Endothelial cell of umbilical vein (primary cell): ENCODE data around the gene TNS1. TPM values are rescaled to one million over a fixed set of nuclear protein-coding genes. Genes with fewer than 3 reads are reported as not detected.

ENCODE experiments used
- BruUV-seq: library from RNA; stranded (reverse); fragments of 400-500 nt; replicated peaks from 2 replicates; lab custom pipeline; 2021; lab: Mats Ljungman, UMichigan
- CTCF ChIA-PET: fragments of 300-600, 350-600 bp; sonication (Branson Sonifier 250); formaldehyde crosslinking; loops from one replicate; lab custom pipeline; 2021; ENCODE audit warnings: antibody characterized with exemption, inconsistent platforms; lab: Charles Lee
- POLR2A ChIA-PET: fragments of 300-600, 350-600 bp; sonication (Branson Sonifier 250); formaldehyde crosslinking; loops from one replicate; lab custom pipeline; 2021; ENCODE audit warnings: antibody characterized with exemption, inconsistent platforms; lab: Charles Lee
- DNase-seq: peaks from one replicate; pipeline ENCODE4 v3.0.0-alpha.2; 2011; ENCODE audit warnings: low read depth, low spot score
- FAIRE-seq: peaks from 2 replicates; lab custom pipeline; 2011; peaks lifted over from hg19 to GRCh38; lab: Jason Lieb, UNC
- H2AFZ ChIP-seq: 2 replicates; pipeline ENCODE4 v1.6.0; 2012; ENCODE audit warnings: low read depth, low read length, control low read depth, inconsistent platforms
- H3K27ac ChIP-seq: 2 replicates; pipeline ENCODE4 v1.5.1; 2011; ENCODE audit warnings: low read depth, mild to moderate bottlenecking, control low read depth, low read length, moderate library complexity; ENCODE audit not compliant: insufficient read depth
- H3K27me3 ChIP-seq, 2 experiments: 2 replicates each; pipeline versions ENCODE4 v1.6.0 to v1.6.1; 2011; ENCODE audit warnings: low read length in 2 of 2, mixed read lengths in 1 of 2; ENCODE audit not compliant: control insufficient read depth in 2 of 2, insufficient read depth in 2 of 2
- H3K36me3 ChIP-seq, 2 experiments: 2 replicates in 1 of 2; 3 replicates in 1 of 2; pipeline ENCODE4 v1.5.1; 2011; ENCODE audit warnings: low read length in 2 of 2, mild to moderate bottlenecking in 1 of 2, moderate library complexity in 1 of 2; ENCODE audit not compliant: control insufficient read depth in 2 of 2, insufficient read depth in 2 of 2; ENCODE audit errors: extremely low read depth in 1 of 2
- H3K4me1 ChIP-seq: 3 replicates; pipeline ENCODE4 v1.5.1; 2011; ENCODE audit warnings: mild to moderate bottlenecking, low read length; ENCODE audit not compliant: control insufficient read depth, insufficient read depth; ENCODE audit errors: extremely low read depth
- H3K4me2 ChIP-seq: 2 replicates; pipeline ENCODE4 v1.6.1; 2011; ENCODE audit warnings: low read length, control low read depth, mixed read lengths; ENCODE audit not compliant: insufficient read depth
- H3K4me3 ChIP-seq, 3 experiments: fragments of 200-600 bp in 1 of 3; sonication (generic), shearing (Covaris generic) in 1 of 3; replicated peaks in 1 of 3; 2 replicates each; pipeline ENCODE4 v1.5.1; 2011 to 2016; ENCODE audit warnings: control low read depth in 3 of 3, low read length in 3 of 3, mild to moderate bottlenecking in 2 of 3, inconsistent platforms in 1 of 3, low read depth in 1 of 3, moderate library complexity in 1 of 3; ENCODE audit not compliant: insufficient read depth in 1 of 3
- H3K79me2 ChIP-seq: 2 replicates; pipeline ENCODE4 v1.6.0; 2012; ENCODE audit warnings: low read length, inconsistent platforms; ENCODE audit not compliant: control insufficient read depth, insufficient read depth
- H3K9ac ChIP-seq: replicated peaks from 2 replicates; pipeline ENCODE3; 2011; ENCODE audit warnings: low read length, control low read depth; ENCODE audit not compliant: insufficient read depth; ENCODE audit errors: extremely low read depth
- H3K9me1 ChIP-seq: replicated peaks from 3 replicates; pipeline ENCODE4 v1.6.0; 2011; ENCODE audit warnings: mild to moderate bottlenecking, low read length; ENCODE audit not compliant: control insufficient read depth, insufficient read depth; ENCODE audit errors: extremely low read depth
- H3K9me3 ChIP-seq: replicated peaks from 2 replicates; pipeline ENCODE4 v1.5.1; 2012; ENCODE audit warnings: low read length, inconsistent platforms; ENCODE audit not compliant: control insufficient read depth, insufficient read depth
- H4K20me1 ChIP-seq: replicated peaks from 2 replicates; pipeline ENCODE3; 2011; ENCODE audit warnings: mild to moderate bottlenecking, low read length; ENCODE audit not compliant: control insufficient read depth, insufficient read depth; ENCODE audit errors: extremely low read depth
- EZH2 ChIP-seq: IDR thresholded peaks from 2 replicates; pipeline ENCODE4 v1.6.1; 2012; ENCODE audit warnings: borderline replicate concordance, low read depth, mild to moderate bottlenecking, moderate library complexity, low read length, inconsistent platforms; ENCODE audit not compliant: severe bottlenecking
- FOS ChIP-seq: IDR thresholded peaks from 2 replicates; pipeline ENCODE4 v1.6.1; 2011; ENCODE audit warnings: mild to moderate bottlenecking, low read length, moderate library complexity, borderline replicate concordance; ENCODE audit not compliant: insufficient read depth
- GATA2 ChIP-seq: IDR thresholded peaks from 2 replicates; pipeline ENCODE4 v1.7.0; 2011; ENCODE audit warnings: low read depth, mild to moderate bottlenecking, moderate library complexity, mixed read lengths, low read length; ENCODE audit not compliant: insufficient read length, insufficient read depth
- JUN ChIP-seq: IDR thresholded peaks from 2 replicates; pipeline ENCODE4 v1.6.1; 2011; ENCODE audit warnings: borderline replicate concordance, low read depth; ENCODE audit not compliant: insufficient read length, insufficient read depth
- MYC ChIP-seq: IDR thresholded peaks from one replicate; pipeline ENCODE4 v1.6.1; 2011; ENCODE audit warnings: mild to moderate bottlenecking, low read depth, low read length
- POLR2A ChIP-seq: IDR thresholded peaks from 2 replicates; pipeline ENCODE4 v1.6.1; 2012; ENCODE audit warnings: low read depth, mild to moderate bottlenecking, control low read depth, low read length
- POLR2AphosphoS5 ChIP-seq: IDR thresholded peaks from 2 replicates; pipeline ENCODE4 v1.6.1; 2012; ENCODE audit warnings: low read depth, mild to moderate bottlenecking, control low read depth, low read length, moderate library complexity; ENCODE audit not compliant: insufficient read depth
- dilution Hi-C: fragments of 300-500 bp; cut with MboI; formaldehyde crosslinking; loops from one replicate; pipeline ENCODE4 v1.15.0; 2019; ENCODE audit warnings: low sequenced_read_pairs; ENCODE audit not compliant: extremely low pct_ligation_motif_present
- intact Hi-C: fragments of 100-400 bp; cut with micrococcal nuclease; formaldehyde crosslinking; loops from one replicate; pipeline ENCODE4 v1.10.0; 2022
- polyA plus RNA-seq, 4 experiments: library from polyadenylated mRNA; depleted of rRNA in 3 of 4; stranded (reverse) in 3 of 4; unstranded in 1 of 4; fragments of >200 nt; gene quantifications; 2 replicates each; pipeline versions ENCODE4 v1.2.1 to v1.2.3, GENCODE V29; 2011 to 2012; ENCODE audit warnings: missing spikeins in 1 of 4
- total RNA-seq: library from RNA; stranded (reverse); gene quantifications from 2 replicates; pipeline ENCODE4 v1.2.3, GENCODE V29; 2021
- TF ChIP-seq, protein P1 (sequence below): IDR thresholded peaks from 2 replicates; pipeline ENCODE4 v1.6.1; 2011; ENCODE audit not compliant: insufficient read depth, insufficient read length
- TF ChIP-seq, protein P2 (sequence below), 2 donors: IDR thresholded peaks; 1 replicate in 1 of 2; 2 replicates in 1 of 2; pipeline ENCODE4 v1.5.1; 2011; ENCODE audit warnings: low read length in 2 of 2, mild to moderate bottlenecking in 2 of 2, moderate library complexity in 2 of 2, control low read depth in 1 of 2, inconsistent platforms in 1 of 2, low read depth in 1 of 2; ENCODE audit not compliant: insufficient read depth in 1 of 2; ENCODE audit errors: extremely low read depth in 1 of 2

TNS1 gene
- total and polyA plus RNA-seq, 2 donors (not counting 3 experiments of a cell fraction or from before 2014, with no cell fraction given) = 11.0 to 52.1 TPM

DNA sequence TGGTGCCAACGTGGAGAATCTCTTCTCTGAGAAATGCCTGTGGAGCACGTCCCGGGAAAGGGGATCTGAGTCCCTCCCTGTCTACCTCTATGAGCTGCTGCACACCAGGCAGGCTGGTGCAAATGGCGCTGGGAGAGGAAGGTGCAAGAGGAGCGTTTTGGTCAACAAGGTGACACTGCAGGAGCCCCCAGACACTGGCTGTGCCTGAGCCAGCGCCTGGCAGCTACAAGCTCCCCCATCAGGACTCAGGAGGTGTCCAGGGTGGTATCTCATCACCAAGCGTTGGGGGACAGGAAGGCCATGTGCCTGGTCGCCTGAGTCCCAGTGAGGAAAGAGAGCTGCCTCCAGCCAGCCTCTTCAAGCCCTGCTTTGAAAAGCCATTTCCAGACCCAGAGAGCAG is 173.4 kb downstream of the TNS1 start:
- no peak for FAIRE-seq
- BruUV-seq = no TSS peak
- no peak overlapping the region for H3K4me3 ChIP-seq
- no peak overlapping the region for H3K27ac ChIP-seq
- H3K79me2 ChIP-seq = no peaks in the 10 kb centered on the region
- H2AFZ ChIP-seq = no peak overlapping the region
- intact Hi-C loops = no loop called here
- TF ChIP-seq MYC (no peak), EZH2 (no peak), POLR2AphosphoS5 (no peak), POLR2A (no peak), GATA2 (no peak), JUN (no peak), FOS (no peak)
- TF ChIP-seq, protein P1, sequence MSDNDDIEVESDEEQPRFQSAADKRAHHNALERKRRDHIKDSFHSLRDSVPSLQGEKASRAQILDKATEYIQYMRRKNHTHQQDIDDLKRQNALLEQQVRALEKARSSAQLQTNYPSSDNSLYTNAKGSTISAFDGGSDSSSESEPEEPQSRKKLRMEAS = no peak
- TF ChIP-seq, protein P2, sequence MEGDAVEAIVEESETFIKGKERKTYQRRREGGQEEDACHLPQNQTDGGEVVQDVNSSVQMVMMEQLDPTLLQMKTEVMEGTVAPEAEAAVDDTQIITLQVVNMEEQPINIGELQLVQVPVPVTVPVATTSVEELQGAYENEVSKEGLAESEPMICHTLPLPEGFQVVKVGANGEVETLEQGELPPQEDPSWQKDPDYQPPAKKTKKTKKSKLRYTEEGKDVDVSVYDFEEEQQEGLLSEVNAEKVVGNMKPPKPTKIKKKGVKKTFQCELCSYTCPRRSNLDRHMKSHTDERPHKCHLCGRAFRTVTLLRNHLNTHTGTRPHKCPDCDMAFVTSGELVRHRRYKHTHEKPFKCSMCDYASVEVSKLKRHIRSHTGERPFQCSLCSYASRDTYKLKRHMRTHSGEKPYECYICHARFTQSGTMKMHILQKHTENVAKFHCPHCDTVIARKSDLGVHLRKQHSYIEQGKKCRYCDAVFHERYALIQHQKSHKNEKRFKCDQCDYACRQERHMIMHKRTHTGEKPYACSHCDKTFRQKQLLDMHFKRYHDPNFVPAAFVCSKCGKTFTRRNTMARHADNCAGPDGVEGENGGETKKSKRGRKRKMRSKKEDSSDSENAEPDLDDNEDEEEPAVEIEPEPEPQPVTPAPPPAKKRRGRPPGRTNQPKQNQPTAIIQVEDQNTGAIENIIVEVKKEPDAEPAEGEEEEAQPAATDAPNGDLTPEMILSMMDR (IDR thresholded peaks at IDR 0.05; ENCODE audit: extremely low read depth in 1 of 2, insufficient read depth in 1 of 2, low read depth in 1 of 2, low read length in 2 of 2) = no peak
- dilution Hi-C loops = no loop called here
- DNase-seq = no peak
- ChIA-PET POLR2A (no interaction called here), CTCF (no interaction called here)
- peaks cover 0 to 15% of the 10 kb centered on the region in 2 experiments for H3K36me3 ChIP-seq
- H3K4me2 ChIP-seq = no peak overlapping the region
- H3K4me1 ChIP-seq = no peaks in the 10 kb centered on the region
- no peaks in the 10 kb centered on the region for H3K9me3 ChIP-seq
- H3K9me1 ChIP-seq = no peaks in the 10 kb centered on the region
- no peak overlapping the region for H3K9ac ChIP-seq
- H4K20me1 ChIP-seq = no peaks in the 10 kb centered on the region
- H3K27me3 ChIP-seq = no peaks in the 10 kb centered on the region
